T-helper 2 cell treated with Interferon-gamma antibody and Interleukin-4, amounts not matched to agents 100 ng/mL and 5 ng/mL, for 36 hours (primary cell): ENCODE results near the gene PNLIPRP3. TPM values are rescaled to one million over a fixed set of nuclear protein-coding genes. Genes with fewer than 3 reads are reported as not detected.
"Not testable (repeated sequence)": the region's sequence is repeated elsewhere in the genome, so short reads cannot be mapped to it uniquely, and the experiment has no call there.

Experiments used
- intact Hi-C: fragments of 100-400 bp; cut with micrococcal nuclease; formaldehyde crosslinking; loops from one replicate; pipeline ENCODE4 v1.15.1; 2023
- total RNA-seq: library from RNA; stranded (reverse); gene quantifications from 2 replicates; pipeline ENCODE4 v1.2.3, GENCODE V29; 2022

PNLIPRP3 gene
- total RNA-seq = not detected in 2 replicates

GRCh38 chr10:116427671-116428070 is at the start of gene PNLIPRP3:
Gene PNLIPRP3 (plus strand): TSS chr10:116427847. CDS start chr10:116428013, 166 bp downstream.
- intact Hi-C loops = no loop called here

- intact Hi-C loops = no loop called here
Observed at GRCh38 chr10:116382290-116382689, 45.4 kb upstream of the PNLIPRP3 start.

GRCh38 chr10:116385311-116385710 is 42.3 kb upstream of the PNLIPRP3 start:
- intact Hi-C loops = loop anchor here (2.0 to 5.0 kb wide), 3 partner anchors 588 to 1213 kb away; no protein-coding TSS in a partner anchor

GRCh38 chr10:116385994-116386809 is 41.4 kb upstream of the PNLIPRP3 start:
- intact Hi-C loops = loop anchor here (2.0 to 5.0 kb wide), 4 partner anchors 589 to 1214 kb away; no protein-coding TSS in a partner anchor

- intact Hi-C loops = not testable (repeated sequence)
Observed at GRCh38 chr10:116393246-116393831, 34.3 kb upstream of the PNLIPRP3 start.

GRCh38 chr10:116395223-116395985 is 32.2 kb upstream of the PNLIPRP3 start:
- intact Hi-C loops = no loop called here

GRCh38 chr10:116398224-116398623 is 29.4 kb upstream of the PNLIPRP3 start:
- intact Hi-C loops = no loop called here

- intact Hi-C loops = no loop called here
Observed at GRCh38 chr10:116402858-116403257, 24.8 kb upstream of the PNLIPRP3 start.

- intact Hi-C loops = no loop called here
Observed at GRCh38 chr10:116403740-116404250, 23.9 kb upstream of the PNLIPRP3 start.

GRCh38 chr10:116408719-116409118 is 18.9 kb upstream of the PNLIPRP3 start:
- intact Hi-C loops = no loop called here

- intact Hi-C loops = no loop called here
Observed at GRCh38 chr10:116410351-116410750, 17.3 kb upstream of the PNLIPRP3 start.

GRCh38 chr10:116417821-116418220 is 9.8 kb upstream of the PNLIPRP3 start:
- intact Hi-C loops = no loop called here

GRCh38 chr10:116418389-116418788 is 9.3 kb upstream of the PNLIPRP3 start:
- intact Hi-C loops = no loop called here

GRCh38 chr10:116421815-116422214 is 5.8 kb upstream of the PNLIPRP3 start:
- intact Hi-C loops = no loop called here

GRCh38 chr10:116429288-116429977 is 1.8 kb downstream of the PNLIPRP3 start:
- intact Hi-C loops = no loop called here

GRCh38 chr10:116430288-116430687 is 2.6 kb downstream of the PNLIPRP3 start:
- intact Hi-C loops = no loop called here

- intact Hi-C loops = no loop called here
Observed at GRCh38 chr10:116431598-116431997, 4.0 kb downstream of the PNLIPRP3 start.

GRCh38 chr10:116437076-116437692 is 9.5 kb downstream of the PNLIPRP3 start:
- intact Hi-C loops = no loop called here

- intact Hi-C loops = no loop called here
Observed at GRCh38 chr10:116440330-116441030, 12.8 kb downstream of the PNLIPRP3 start.
